Amniotic epithelial cell (primary cell): Measurements from ENCODE around the gene RNF43.

Source experiments
- DNase-seq: peaks from one replicate; pipeline ENCODE4 v3.0.0-alpha.2; 2010; ENCODE audit warnings: low read depth

RNF43 gene

DNA sequence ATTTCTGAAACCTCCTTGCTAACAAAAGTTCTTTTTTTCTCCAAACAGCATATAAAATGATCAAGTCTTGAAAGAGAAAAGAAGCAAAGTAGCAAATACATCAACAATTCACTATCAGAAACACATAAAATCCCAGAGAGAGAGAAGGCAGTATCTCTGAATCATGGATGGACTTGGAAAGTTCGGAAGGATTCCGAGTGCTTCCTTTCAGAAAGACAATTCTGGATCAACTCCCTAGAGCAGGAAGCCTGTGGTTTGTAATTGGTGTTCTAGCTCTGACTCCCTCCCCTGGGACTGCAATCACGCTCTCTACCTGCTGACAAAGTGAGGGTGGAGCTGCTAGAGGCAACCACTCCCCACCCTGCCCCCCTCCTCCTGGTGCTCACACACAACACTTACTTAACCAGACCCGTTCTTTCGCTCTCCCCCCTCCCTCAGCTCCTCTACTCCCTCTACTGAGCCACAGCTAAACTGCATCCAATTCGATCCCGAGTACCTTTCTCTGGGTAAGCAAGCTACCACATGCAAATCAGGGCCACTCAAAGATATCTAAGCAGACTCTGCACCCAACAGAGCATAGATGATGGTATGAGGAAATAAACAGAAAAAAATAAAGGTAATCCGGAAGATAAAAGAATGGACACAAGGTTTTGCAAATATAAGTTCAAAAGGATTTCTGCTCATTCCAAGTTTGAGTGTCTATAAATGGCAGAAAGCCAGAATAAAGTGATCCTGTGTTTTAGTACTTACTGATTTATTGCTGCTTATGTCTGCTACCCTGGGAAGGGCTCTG, at the start of gene RNF43:
RNF43 (minus strand) TSS at position 235 of the 793 bp plus-strand sequence. CDS start 1,957 bp downstream, outside the sequence.
- DNase-seq = peak; percentile 79

DNA sequence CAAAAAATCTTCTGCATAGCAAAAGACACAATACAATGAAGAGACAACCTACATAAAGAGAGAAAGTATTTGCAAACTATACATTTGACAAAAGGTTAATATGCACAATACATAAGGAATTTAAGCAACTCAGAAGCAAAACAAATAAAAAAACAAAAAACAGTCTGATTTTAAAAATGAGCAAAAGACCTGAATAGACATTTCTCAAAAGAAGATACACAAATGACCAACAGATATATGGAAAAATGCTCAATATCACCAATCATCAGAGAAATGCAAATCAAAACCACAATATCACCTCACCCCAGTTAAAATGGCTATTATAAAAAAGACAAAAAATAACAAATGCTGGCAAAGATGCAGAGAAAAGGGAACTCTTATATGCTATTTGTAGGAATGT, 38.2 kb upstream of the RNF43 start:
- DNase-seq = no peak

DNA sequence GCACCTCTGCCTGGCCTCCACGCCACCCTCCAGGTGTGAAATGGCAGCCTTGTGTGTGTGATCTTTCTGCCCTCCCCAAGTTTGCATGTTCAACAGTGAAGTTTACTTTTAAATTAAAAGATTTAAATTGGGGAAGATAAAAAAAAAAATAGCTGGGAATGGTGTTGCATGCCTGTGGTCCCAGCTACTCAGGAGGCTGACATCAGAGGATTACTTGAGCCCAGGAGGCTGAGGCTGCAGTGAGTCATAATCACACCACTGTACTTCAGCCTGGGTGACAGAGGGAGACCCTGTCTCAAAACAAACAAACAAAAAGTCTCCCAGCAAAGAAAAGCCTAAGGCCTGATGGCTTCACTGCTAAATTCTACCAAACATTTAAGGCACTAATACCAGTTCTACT, 35.4 kb upstream of the RNF43 start:
- DNase-seq = peak; percentile 31

GRCh38 chr17:58447039-58447975, 30.0 kb upstream of the RNF43 start:
- DNase-seq = peak; percentile 83

DNA sequence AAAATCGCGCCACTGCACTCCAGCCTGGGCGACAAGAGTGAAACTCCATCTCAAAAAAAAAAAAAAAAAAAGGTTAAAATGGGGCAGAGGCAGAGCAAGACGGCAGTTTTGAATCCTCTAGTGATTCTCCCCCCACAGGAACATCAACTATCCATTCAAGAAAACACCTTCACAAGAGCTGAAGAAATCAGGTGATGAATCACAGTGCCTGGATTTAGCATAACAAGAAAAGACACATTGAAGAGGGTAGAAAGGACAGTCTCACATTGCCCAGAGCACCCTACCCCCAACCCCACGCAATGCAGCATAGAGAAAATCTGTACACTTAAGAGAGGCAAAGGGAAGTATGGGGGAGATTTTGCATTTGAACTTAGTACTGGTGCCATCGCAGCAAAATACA, 28.8 kb upstream of the RNF43 start:
- DNase-seq = no peak

GRCh38 chr17:58436805-58437239, 19.5 kb upstream of the RNF43 start:
- peak; percentile 13 for DNase-seq

DNA sequence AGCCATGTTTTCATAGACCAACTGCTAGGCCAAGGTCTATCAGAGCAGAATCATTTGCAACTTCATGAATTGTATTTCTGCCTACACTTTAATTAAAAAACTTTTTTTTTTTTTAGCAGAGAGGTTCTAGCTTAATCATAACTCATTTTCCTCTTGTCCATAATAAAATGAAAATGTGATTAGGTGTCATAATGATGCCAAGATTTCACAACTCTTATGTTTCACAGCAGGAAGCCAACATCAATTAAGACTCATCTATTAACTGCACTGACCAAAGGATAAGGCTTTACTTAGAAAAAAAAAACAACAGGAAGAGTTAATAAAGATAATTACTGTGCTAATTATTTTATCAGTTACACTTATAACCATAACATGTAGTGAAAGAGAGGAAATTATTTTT, 18.9 kb upstream of the RNF43 start:
- no peak for DNase-seq

DNA sequence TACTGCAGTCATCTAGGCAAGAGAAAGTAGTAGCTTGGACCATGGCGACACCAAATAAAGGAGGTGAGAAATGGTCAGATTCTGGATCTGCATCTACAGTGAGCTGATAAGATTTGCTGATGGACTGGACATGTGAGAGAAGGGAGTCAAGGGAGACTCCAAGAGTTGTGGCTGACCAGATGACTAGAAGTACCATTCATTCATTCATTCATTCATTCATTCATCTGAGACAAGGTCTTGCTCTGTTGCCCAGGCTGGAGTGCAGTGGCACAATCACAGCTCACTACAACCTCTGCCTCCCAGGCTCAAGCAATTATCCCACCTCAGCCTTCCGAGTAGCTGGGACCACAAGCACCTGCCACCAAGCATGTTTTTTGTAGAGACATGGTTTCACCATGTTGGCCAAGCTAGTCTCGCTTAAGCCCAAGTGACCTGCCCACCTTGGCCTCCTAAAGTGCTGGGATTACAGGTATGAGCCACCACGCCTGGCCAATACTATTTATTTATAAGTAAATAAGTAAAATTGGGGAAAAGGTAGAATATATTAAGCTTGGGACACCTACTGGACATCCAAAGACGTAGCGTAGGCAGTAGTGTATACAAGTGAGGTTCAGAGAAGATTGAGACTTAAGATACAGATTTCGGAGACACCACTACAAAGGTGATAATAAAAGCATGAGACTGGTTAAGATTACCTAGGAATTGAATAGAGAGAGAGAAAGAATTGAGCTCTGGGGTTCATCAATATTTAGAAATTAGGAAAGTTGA, 15.7 kb upstream of the RNF43 start:
- no peak for DNase-seq

- DNase-seq = no peak
Measured at GRCh38 chr17:58427807-58428206, 10.5 kb upstream of the RNF43 start.

GRCh38 chr17:58421711-58422110, 4.4 kb upstream of the RNF43 start:
- no peak for DNase-seq

DNA sequence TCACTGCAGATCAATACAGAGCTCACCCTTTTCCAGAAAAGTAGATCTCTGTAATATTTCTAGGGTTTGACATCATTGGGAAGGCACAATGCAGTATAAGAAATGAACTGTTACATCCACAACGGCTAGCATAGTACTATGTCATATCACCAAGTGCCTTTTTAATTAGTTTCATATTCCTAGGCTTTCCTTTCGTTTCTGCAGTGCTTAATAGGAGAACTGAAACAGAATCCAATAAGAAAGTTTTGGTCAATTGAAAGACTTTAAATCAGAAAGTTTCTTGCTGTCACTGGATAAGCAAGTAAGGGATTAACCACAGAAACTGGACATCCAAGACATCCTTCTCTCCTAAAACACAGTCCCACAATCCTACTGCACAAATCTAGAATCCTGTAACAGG, 3.5 kb upstream of the RNF43 start:
- DNase-seq = no peak

DNA sequence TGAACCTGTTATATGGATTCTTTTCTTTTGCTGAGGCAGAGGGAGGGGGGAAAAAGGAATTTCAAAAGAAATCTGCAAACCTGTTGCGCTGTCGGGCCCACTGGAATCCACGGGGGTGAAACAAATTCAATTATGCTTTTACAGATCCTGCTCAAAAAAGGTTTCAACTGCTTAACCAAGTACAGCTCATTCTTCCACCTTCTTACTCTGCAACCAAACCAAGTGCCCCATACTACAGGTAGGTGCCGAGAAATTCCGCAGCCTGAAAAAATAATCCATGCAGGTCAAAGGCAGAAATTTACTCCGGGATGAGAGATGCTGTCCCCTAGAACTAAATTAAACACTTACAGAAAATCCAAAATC, 416 bp downstream of the RNF43 start:
- no peak for DNase-seq

DNA sequence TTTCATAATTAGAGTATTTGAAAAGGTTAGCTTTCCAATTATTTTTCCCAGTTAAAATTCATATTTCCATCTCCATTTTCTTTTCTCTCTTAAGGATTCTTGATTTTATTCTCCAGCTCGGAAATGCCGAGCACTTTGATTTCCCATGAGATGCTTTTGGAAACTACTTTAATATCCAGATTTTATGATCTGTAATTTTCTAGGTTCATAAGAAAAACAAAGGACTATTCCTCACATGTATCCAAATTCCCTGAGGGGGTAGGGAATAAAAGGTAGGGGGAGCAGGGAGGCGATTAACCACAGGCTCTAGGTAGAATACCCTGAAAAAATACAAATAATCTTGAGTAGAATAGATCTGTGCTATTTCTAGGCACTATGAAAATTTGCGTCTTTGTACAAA, 938 bp downstream of the RNF43 start:
- no peak for DNase-seq

GRCh38 chr17:58415371-58416055, 1.8 kb downstream of the RNF43 start:
- no peak for DNase-seq

DNA sequence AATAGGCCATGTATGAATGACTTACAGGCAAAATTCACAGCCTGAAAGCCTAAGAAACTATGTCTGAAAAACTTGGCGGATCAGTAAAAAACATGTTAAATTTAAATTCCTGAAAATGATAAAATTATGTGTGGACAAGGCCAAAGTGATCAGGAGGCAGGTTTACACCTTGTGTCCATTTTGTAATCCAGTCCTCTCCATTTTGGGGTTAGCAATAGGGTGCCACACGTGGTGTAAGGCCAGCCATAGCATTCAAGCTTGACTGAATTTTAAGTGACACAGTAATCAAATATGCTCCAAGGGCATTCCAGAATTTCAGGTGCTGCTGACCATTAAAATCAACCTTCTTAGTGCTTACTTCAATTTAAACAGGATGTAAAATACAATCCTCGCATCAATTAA, 2.7 kb downstream of the RNF43 start:
- DNase-seq = no peak

- DNase-seq = no peak
Measured at GRCh38 chr17:58413684-58414083, 3.6 kb downstream of the RNF43 start.

DNA sequence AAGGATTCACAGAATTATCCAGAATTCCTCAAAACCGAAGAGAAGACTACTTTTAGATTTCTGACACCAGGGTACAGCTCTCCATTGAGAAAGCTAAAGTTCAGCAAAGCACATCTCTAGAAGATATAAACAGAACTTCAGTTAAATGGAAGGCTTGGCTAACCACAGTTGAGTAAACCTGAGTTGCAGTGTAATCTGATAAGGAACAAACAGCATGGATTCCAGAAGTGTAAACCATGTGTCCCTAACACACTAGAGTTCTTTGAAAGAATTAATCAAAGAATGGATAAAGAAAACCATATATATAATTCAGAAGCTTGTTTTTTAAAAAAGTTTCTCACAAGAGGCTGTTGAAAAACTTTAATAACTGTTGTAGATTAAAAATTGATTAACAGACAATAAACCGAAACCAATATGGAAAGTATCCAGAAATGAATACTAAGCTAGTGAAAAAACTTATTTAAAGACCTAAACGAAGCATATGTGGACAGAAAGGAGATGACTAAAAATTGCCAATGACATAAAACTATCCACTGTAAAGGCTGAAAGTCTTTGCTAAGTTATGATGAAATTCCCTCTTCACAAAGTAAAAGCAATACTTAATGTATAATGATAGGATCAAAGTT, 4.3 kb downstream of the RNF43 start:
- peak; percentile 68 for DNase-seq

DNA sequence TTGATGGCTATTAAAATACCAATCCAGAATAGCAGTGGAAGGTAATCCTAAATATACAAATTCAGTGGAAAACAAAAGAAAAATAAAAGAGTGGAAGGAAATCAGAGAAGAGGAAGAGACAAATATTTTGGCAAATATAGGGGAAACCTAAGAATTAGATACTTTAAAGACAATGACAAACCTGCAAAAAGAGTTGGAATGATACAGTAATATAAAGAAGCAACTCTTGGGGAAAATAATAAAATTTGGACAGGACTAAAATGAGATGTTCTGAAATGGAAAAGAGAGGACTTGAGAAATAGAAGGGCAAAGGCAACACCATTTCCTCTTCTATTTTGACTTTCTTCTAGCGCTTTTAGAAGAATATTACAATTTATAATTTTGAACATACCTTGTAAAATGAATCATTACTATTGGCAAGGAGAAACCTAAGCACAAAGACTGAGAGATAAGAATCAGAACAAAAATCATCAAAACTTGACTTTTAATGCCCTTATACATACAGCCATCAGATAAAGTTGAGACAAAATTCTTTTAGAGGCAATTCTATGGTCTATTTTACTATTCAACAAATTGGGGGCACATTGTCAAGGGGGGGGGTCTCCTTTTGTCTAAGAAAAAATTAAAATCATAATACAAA, 5.2 kb downstream of the RNF43 start:
- DNase-seq = no peak

- DNase-seq = peak; percentile 47
Measured at GRCh38 chr17:58411408-58411894, 5.9 kb downstream of the RNF43 start.

GRCh38 chr17:58410714-58411407, 6.5 kb downstream of the RNF43 start:
- DNase-seq = no peak
